Spleen (tissue), 7 donors: ENCODE results near the gene ITGA1.

ENCODE experiments used
- POLR2A ChIP-seq, 3 donors: fragments of 450-650 bp; IDR thresholded peaks; one replicate each; pipeline ENCODE4 v1.5.1; 2017; ENCODE audit warnings: antibody characterized with exemption in 3 of 3, mild to moderate bottlenecking in 1 of 3
- POLR2AphosphoS5 ChIP-seq, 3 donors: sonication (generic); formaldehyde crosslinking; IDR thresholded peaks; one replicate each; pipeline ENCODE4 v1.5.1; 2017; ENCODE audit warnings: antibody characterized with exemption in 3 of 3
- TF ChIP-seq, protein P1 (sequence below), 11 experiments: fragments of 200-600 bp in 7 of 11; fragments of 450-650 bp in 4 of 11; sonication (generic) in 4 of 11; IDR thresholded peaks in 8 of 11; conservative IDR thresholded peaks in 3 of 11; 1 replicate in 7 of 11; 2 replicates in 4 of 11; pipeline versions ENCODE4 v1.4.0 to v1.8.0; 2016 to 2021; ENCODE audit warnings: antibody characterized with exemption in 11 of 11, inconsistent platforms in 4 of 11, mild to moderate bottlenecking in 1 of 11
- donor health status: DM: no; HTN: no; CAD: no; lungs with moderate emphysema.
- donor health status: DM: no; HTN: no; CAD: no.
- donor health status: DM: no; HTN: no; CAD: no.

DNA sequence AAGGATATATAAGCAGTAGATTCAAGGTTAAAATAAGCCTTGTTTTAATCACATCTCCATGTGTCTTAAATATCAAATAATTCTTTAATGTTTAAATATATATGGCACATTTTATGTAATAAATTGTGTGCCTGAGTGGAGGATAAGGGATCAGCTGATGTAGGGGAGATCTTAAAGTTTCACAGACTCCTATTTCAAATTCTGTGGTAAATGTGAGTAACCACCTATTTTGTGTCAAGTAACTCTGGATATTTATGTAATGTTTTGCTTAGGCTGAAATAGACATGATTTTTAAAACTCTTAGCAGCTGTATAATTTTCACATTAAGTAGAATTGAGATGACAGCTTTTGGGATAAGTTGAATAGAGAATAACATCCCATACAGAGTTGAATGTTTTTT is 160.1 kb downstream of the ITGA1 start:
- TF ChIP-seq, protein P1, sequence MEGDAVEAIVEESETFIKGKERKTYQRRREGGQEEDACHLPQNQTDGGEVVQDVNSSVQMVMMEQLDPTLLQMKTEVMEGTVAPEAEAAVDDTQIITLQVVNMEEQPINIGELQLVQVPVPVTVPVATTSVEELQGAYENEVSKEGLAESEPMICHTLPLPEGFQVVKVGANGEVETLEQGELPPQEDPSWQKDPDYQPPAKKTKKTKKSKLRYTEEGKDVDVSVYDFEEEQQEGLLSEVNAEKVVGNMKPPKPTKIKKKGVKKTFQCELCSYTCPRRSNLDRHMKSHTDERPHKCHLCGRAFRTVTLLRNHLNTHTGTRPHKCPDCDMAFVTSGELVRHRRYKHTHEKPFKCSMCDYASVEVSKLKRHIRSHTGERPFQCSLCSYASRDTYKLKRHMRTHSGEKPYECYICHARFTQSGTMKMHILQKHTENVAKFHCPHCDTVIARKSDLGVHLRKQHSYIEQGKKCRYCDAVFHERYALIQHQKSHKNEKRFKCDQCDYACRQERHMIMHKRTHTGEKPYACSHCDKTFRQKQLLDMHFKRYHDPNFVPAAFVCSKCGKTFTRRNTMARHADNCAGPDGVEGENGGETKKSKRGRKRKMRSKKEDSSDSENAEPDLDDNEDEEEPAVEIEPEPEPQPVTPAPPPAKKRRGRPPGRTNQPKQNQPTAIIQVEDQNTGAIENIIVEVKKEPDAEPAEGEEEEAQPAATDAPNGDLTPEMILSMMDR (IDR thresholded peaks at IDR 0.05 in 8 of 11, conservative IDR thresholded peaks at IDR 0.05 in 3 of 11): no peak
- TF ChIP-seq POLR2A (IDR thresholded peaks at IDR 0.05) (no peak), POLR2AphosphoS5 (IDR thresholded peaks at IDR 0.05) (no peak)
